Measurements from ENCODE around the gene POLN. TPM values are rescaled to one million over a fixed set of nuclear protein-coding genes. Genes with fewer than 3 reads are reported as not detected.

The POLN gene
- polyA plus RNA-seq, 2 of the 4 experiments (the other 2 are of a cell fraction) = 2.4 to 2.9 TPM

DNA sequence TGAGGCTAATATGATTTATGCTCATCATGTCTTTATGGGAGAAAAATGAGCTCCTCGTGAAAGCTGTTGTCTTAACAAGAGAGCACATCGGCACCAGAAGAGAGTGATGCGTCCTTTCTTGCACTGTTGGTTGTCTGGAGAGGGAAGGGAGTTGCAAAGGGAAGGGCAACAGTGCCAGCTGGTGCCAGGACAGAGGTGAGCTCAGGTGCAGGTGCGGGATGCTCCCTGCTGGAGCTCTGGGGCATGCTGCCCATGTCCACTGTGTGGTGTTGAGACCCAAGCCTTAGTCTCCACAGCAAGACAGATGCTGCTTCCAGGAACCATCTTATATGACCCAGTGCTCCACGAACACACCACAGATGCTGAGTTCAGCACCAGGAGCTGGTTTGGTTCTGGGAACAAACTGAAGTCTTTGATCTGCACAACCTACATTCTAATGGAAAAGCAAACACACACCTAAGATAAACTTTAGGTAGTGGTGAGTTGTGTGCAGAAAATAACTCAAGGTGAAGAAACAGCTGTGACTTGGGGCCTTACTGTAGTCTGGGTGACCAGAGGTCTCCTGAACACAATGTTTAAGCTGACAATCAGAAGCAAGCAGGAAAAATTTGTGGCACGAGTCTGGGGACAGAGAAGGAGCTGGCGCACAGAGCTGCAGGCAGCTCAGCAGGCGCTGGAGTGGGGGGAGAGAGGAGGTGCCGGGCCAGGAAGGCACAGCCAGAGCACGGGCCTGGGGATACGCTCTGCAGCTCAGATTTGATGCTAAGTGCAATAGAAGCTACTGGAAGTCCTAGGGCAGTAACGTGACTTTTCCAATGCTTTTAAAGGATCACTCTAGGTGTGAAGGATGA lies 73.2 kb downstream of the POLN start:
- DNase-seq (ENCODE audit: low read depth in 1 of 2, low spot score in 1 of 2) (no peak), ATAC-seq (no peak), FAIRE-seq (no peak)
- Histone ChIP-seq H3K4me1 (no peaks in the 10 kb centered on the region), H3K27ac (no peak overlapping the region), H3K4me3 (no peak overlapping the region), H3K4me2 (no peak overlapping the region), H3K9me3 (no peaks in the 10 kb centered on the region)
- CTCF ChIA-PET = no interaction called here
- POLR2A ChIA-PET = no interaction called here
- TF ChIP-seq RAD21 (conservative IDR thresholded peaks at IDR 0.05 in 1 of 2, IDR thresholded peaks at IDR 0.05 in 1 of 2) (0 out of 5 replicates have a peak, but pooled peaks of 1 of the 2 experiments have one; percentile 6), TFCP2L1 (CRISPR knock-in tag; IDR thresholded peaks at IDR 0.05) (no peak)
- 78% methylated on average over 12 of the region's 12 CpGs for WGBS (ENCODE audit: missing lambda C conversion rate)

DNA sequence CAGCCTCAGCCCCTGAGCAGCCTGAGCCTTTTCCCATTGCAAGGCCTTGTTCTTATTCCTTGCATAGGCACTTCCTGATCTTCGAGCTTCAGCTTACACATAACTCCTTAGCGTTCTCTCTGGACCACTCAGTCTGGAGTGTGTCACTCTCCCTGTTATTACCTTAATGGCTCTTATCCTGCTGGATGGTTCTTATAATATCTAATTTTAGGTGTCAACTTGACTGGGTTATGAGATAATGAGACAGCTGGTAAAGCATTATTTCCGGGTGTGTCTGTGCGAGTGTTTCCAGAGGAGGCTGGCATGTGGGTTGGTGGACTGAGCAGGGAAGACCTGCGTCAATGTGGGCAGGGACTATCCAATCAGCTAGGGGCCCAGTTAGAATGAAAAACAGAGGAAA lies 75.7 kb downstream of the POLN start:
- TF ChIP-seq PHF8 (IDR thresholded peaks at IDR 0.05; ENCODE audit: borderline replicate concordance, low read depth) = no peak
- TF ChIP-seq, protein P1, sequence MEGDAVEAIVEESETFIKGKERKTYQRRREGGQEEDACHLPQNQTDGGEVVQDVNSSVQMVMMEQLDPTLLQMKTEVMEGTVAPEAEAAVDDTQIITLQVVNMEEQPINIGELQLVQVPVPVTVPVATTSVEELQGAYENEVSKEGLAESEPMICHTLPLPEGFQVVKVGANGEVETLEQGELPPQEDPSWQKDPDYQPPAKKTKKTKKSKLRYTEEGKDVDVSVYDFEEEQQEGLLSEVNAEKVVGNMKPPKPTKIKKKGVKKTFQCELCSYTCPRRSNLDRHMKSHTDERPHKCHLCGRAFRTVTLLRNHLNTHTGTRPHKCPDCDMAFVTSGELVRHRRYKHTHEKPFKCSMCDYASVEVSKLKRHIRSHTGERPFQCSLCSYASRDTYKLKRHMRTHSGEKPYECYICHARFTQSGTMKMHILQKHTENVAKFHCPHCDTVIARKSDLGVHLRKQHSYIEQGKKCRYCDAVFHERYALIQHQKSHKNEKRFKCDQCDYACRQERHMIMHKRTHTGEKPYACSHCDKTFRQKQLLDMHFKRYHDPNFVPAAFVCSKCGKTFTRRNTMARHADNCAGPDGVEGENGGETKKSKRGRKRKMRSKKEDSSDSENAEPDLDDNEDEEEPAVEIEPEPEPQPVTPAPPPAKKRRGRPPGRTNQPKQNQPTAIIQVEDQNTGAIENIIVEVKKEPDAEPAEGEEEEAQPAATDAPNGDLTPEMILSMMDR (IDR thresholded peaks at IDR 0.05) = no peak
- TF ChIP-seq JUNB (IDR thresholded peaks at IDR 0.05) = no peak
- TF ChIP-seq MYC (IDR thresholded peaks at IDR 0.05; ENCODE audit: borderline replicate concordance, low read length) = no peak
- no peak for TF ChIP-seq HOXB13 (CRISPR knock-in tag; IDR thresholded peaks at IDR 0.05; ENCODE audit: low read depth)
- TF ChIP-seq RAD21 (conservative IDR thresholded peaks at IDR 0.05 in 1 of 2, IDR thresholded peaks at IDR 0.05 in 1 of 2) = no peak
- no peak for TF ChIP-seq HOXA7 (CRISPR knock-in tag; IDR thresholded peaks at IDR 0.05)
- no peak for TF ChIP-seq SREBF2 (IDR thresholded peaks at IDR 0.05)
- no peak for TF ChIP-seq EHMT2 (IDR thresholded peaks at IDR 0.05; ENCODE audit: low read depth)
- TF ChIP-seq, protein P2, sequence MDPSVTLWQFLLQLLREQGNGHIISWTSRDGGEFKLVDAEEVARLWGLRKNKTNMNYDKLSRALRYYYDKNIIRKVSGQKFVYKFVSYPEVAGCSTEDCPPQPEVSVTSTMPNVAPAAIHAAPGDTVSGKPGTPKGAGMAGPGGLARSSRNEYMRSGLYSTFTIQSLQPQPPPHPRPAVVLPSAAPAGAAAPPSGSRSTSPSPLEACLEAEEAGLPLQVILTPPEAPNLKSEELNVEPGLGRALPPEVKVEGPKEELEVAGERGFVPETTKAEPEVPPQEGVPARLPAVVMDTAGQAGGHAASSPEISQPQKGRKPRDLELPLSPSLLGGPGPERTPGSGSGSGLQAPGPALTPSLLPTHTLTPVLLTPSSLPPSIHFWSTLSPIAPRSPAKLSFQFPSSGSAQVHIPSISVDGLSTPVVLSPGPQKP (IDR thresholded peaks at IDR 0.05; ENCODE audit: low read depth, low read length) = no peak
- Histone ChIP-seq H3K4me3 (no peak overlapping the region), H3K4me1 (no peaks in the 10 kb centered on the region), H3K9me3 (no peaks in the 10 kb centered on the region), H3K4me2 (no peak overlapping the region), H3K27ac (no peak overlapping the region)
- DNase-seq (ENCODE audit: low read depth in 1 of 2, low spot score in 1 of 2) (no peak), FAIRE-seq (no peak), ATAC-seq (no peak)
- ChIA-PET CTCF (no interaction called here), POLR2A (no interaction called here)
- whole genome bisulfite sequencing (ENCODE audit: missing lambda C conversion rate) = 92% methylated on average over 5 of the region's 5 CpGs

DNA sequence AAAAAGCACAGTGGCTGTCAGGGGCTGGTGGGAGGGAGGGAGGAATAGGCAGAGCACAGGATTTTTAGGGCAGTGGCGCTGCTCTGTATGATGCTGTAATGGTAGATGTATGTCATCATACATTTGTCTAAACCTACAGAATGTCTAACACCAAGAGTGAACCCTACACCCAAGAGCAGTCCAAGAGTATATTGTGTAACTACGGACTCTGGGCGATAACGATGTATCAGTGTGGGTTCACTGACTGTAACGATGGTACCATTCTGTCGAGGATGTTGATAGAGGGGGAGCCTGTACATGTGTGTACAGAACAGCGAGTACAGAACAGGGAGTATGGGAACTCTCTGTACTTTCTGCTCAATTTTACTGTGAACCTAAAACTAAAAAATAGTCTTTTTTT lies 76.5 kb downstream of the POLN start:
- no peak overlapping the region for H3K4me3 ChIP-seq
- no peak overlapping the region for H3K27ac ChIP-seq
- no peak overlapping the region for H3K4me2 ChIP-seq
- ATAC-seq (no peak), DNase-seq (ENCODE audit: low read depth in 1 of 2, low spot score in 1 of 2) (no peak), FAIRE-seq (no peak)
- H3K4me1 ChIP-seq = no peaks in the 10 kb centered on the region
- H3K9me3 ChIP-seq = no peaks in the 10 kb centered on the region
- POLR2A ChIA-PET = no interaction called here
- WGBS (ENCODE audit: missing lambda C conversion rate) = 88% methylated on average over 7 of the region's 7 CpGs
- CTCF ChIA-PET = no interaction called here
- TF ChIP-seq POLR2AphosphoS2 (conservative IDR thresholded peaks at IDR 0.05; ENCODE audit: low read length) (no peak), HOXA7 (CRISPR knock-in tag; IDR thresholded peaks at IDR 0.05) (no peak), CEBPB (IDR thresholded peaks at IDR 0.05) (no peak), HOXB13 (CRISPR knock-in tag; IDR thresholded peaks at IDR 0.05; ENCODE audit: low read depth) (no peak), RARB (CRISPR knock-in tag; IDR thresholded peaks at IDR 0.05) (no peak), CHD2 (IDR thresholded peaks at IDR 0.05; ENCODE audit: low read length, partially characterized antibody) (no peak), ZFP36 (IDR thresholded peaks at IDR 0.05; ENCODE audit: borderline replicate concordance, partially characterized antibody) (no peak), ZNF302 (CRISPR knock-in tag; IDR thresholded peaks at IDR 0.05) (no peak), RCOR1 (IDR thresholded peaks at IDR 0.05; ENCODE audit: low read depth, low read length) (no peak), JUNB (IDR thresholded peaks at IDR 0.05) (no peak), MYC (IDR thresholded peaks at IDR 0.05; ENCODE audit: borderline replicate concordance, low read length) (no peak)
- TF ChIP-seq, protein P3, sequence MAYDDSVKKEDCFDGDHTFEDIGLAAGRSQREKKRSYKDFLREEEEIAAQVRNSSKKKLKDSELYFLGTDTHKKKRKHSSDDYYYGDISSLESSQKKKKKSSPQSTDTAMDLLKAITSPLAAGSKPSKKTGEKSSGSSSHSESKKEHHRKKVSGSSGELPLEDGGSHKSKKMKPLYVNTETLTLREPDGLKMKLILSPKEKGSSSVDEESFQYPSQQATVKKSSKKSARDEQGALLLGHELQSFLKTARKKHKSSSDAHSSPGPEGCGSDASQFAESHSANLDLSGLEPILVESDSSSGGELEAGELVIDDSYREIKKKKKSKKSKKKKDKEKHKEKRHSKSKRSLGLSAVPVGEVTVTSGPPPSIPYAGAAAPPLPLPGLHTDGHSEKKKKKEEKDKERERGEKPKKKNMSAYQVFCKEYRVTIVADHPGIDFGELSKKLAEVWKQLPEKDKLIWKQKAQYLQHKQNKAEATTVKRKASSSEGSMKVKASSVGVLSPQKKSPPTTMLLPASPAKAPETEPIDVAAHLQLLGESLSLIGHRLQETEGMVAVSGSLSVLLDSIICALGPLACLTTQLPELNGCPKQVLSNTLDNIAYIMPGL (CRISPR knock-in tag; IDR thresholded peaks at IDR 0.05; ENCODE audit: borderline replicate concordance) = no peak
- TF ChIP-seq, protein P1 (IDR thresholded peaks at IDR 0.05) = no peak
- TF ChIP-seq, protein P4, sequence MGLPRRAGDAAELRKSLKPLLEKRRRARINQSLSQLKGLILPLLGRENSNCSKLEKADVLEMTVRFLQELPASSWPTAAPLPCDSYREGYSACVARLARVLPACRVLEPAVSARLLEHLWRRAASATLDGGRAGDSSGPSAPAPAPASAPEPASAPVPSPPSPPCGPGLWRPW (IDR thresholded peaks at IDR 0.05) = no peak
